IMR-90 (cell line): ENCODE measurements around the gene NDST1. TPM values are rescaled to one million over a fixed set of nuclear protein-coding genes. Genes with fewer than 3 reads are reported as not detected.

Experiments
- ATAC-seq: fragments of 200-7000 bp; cut with Tn5 transposase; 2 replicates; pipeline ENCODE4 v1.9.1; 2020; ENCODE audit warnings: low read depth, mild to moderate bottlenecking, moderate library complexity
- BruUV-seq: library from RNA; stranded (reverse); fragments of 400-500 nt; replicated peaks from 2 replicates; lab custom pipeline; 2021; lab: Mats Ljungman, UMichigan
- CTCF ChIA-PET: fragments of 300-600 bp; formaldehyde crosslinking; extraction: SDS; loops from one replicate; lab custom pipeline; 2021; ENCODE audit warnings: antibody characterized with exemption; lab: Yijun Ruan, JAX
- POLR2A ChIA-PET: fragments of 300-600 bp; sonication (Branson Sonifier 250); formaldehyde crosslinking; loops from one replicate; lab custom pipeline; 2022; ENCODE audit warnings: antibody characterized with exemption; ENCODE audit not compliant: unreplicated experiment; lab: Charles Lee
- DNase-seq: peaks from one replicate; pipeline ENCODE4 v3.0.0; 2013
- H2AFZ ChIP-seq: replicated peaks from 2 replicates; pipeline ENCODE3; 2013; ENCODE audit warnings: low read length, mild to moderate bottlenecking; ENCODE audit not compliant: poor library complexity
- H2AK5ac ChIP-seq: 2 replicates; pipeline ENCODE4 v1.6.1; 2013; ENCODE audit warnings: low read depth, low read length, inconsistent platforms
- H2AK9ac ChIP-seq: replicated peaks from 2 replicates; pipeline ENCODE3; 2013; ENCODE audit warnings: mild to moderate bottlenecking, low read depth, low read length, moderate library complexity; ENCODE audit not compliant: poor library complexity
- H2BK120ac ChIP-seq: 2 replicates; pipeline ENCODE4 v1.6.1; 2013; ENCODE audit warnings: low read depth, low read length, inconsistent platforms
- H2BK15ac ChIP-seq: 3 replicates; pipeline ENCODE4 v1.6.1; 2013; ENCODE audit warnings: low read depth, low read length, inconsistent platforms
- H2BK20ac ChIP-seq: 2 replicates; pipeline ENCODE4 v1.6.1; 2013; ENCODE audit warnings: low read depth, mild to moderate bottlenecking, inconsistent platforms, low read length, moderate library complexity
- H2BK5ac ChIP-seq: 2 replicates; pipeline ENCODE4 v1.6.1; 2013; ENCODE audit warnings: mild to moderate bottlenecking, low read depth, low read length, inconsistent platforms; ENCODE audit not compliant: poor library complexity, severe bottlenecking
- H3K14ac ChIP-seq: replicated peaks from 2 replicates; pipeline ENCODE4 v1.6.1; 2013; ENCODE audit warnings: low read depth, low read length, inconsistent platforms
- H3K18ac ChIP-seq: 2 replicates; pipeline ENCODE4 v1.6.1; 2013; ENCODE audit warnings: low read depth, low read length, control low read depth
- H3K23ac ChIP-seq: 2 replicates; pipeline ENCODE4 v1.6.1; 2013; ENCODE audit warnings: low read depth, low read length, inconsistent platforms
- H3K27ac ChIP-seq: 2 replicates; pipeline ENCODE4 v1.5.1; 2013; ENCODE audit warnings: mild to moderate bottlenecking, control low read depth, low read length; ENCODE audit not compliant: insufficient read depth
- H3K27me3 ChIP-seq: 2 replicates; pipeline ENCODE4 v1.6.1; 2013; ENCODE audit warnings: low read length; ENCODE audit not compliant: control insufficient read depth, insufficient read depth
- H3K36me3 ChIP-seq: 2 replicates; pipeline ENCODE4 v1.6.1; 2013; ENCODE audit warnings: low read length, mixed read lengths; ENCODE audit not compliant: control insufficient read depth, insufficient read depth
- H3K4ac ChIP-seq: 2 replicates; pipeline ENCODE4 v1.6.1; 2013; ENCODE audit warnings: low read depth, low read length, inconsistent platforms
- H3K4me1 ChIP-seq: 2 replicates; pipeline ENCODE4 v1.6.1; 2013; ENCODE audit warnings: low read length, mixed read lengths; ENCODE audit not compliant: control insufficient read depth, insufficient read depth
- H3K4me2 ChIP-seq: 2 replicates; pipeline ENCODE4 v1.6.1; 2013; ENCODE audit warnings: low read depth, mild to moderate bottlenecking, control low read depth, low read length, moderate library complexity
- H3K4me3 ChIP-seq: 2 replicates; pipeline ENCODE4 v1.5.1; 2013; ENCODE audit warnings: low read depth, mild to moderate bottlenecking, control low read depth, low read length, moderate library complexity; ENCODE audit not compliant: insufficient read depth
- H3K56ac ChIP-seq: 2 replicates; pipeline ENCODE4 v1.6.1; 2013; ENCODE audit warnings: low read length, inconsistent platforms; ENCODE audit not compliant: insufficient read depth; ENCODE audit errors: extremely low read depth
- H3K79me1 ChIP-seq, 2 experiments: 2 replicates each; pipeline ENCODE4 v1.6.1; 2013; ENCODE audit warnings: low read length in 2 of 2, inconsistent platforms in 1 of 2, low read depth in 1 of 2
- H3K9ac ChIP-seq: 2 replicates; pipeline ENCODE4 v1.6.1; 2013; ENCODE audit warnings: low read depth, low read length, control low read depth
- H3K9me1 ChIP-seq: 2 replicates; pipeline ENCODE4 v1.6.1; 2013; ENCODE audit warnings: low read length, inconsistent platforms; ENCODE audit not compliant: insufficient read depth
- H3K9me3 ChIP-seq: 2 replicates; pipeline ENCODE4 v1.6.1; 2013; ENCODE audit warnings: low read length; ENCODE audit not compliant: control insufficient read depth, insufficient read depth
- H4K20me1 ChIP-seq: 2 replicates; pipeline ENCODE4 v1.6.1; 2013; ENCODE audit warnings: low read length, inconsistent platforms; ENCODE audit not compliant: insufficient read depth
- H4K5ac ChIP-seq: 2 replicates; pipeline ENCODE4 v1.6.1; 2013; ENCODE audit warnings: mild to moderate bottlenecking, low read depth, low read length, control low read depth
- H4K8ac ChIP-seq, 2 experiments: 2 replicates each; pipeline ENCODE4 v1.6.1; 2013; ENCODE audit warnings: low read depth in 2 of 2, low read length in 2 of 2, control low read depth in 1 of 2, inconsistent platforms in 1 of 2
- H4K91ac ChIP-seq: 2 replicates; pipeline ENCODE4 v1.6.1; 2013; ENCODE audit warnings: low read depth, low read length, inconsistent platforms; ENCODE audit not compliant: insufficient read depth
- FOS ChIP-seq: fragments of 150-350 bp; IDR thresholded peaks from 2 replicates; pipeline ENCODE4 v1.6.1; 2016; ENCODE audit warnings: low read depth, low read length
- MAZ ChIP-seq: IDR thresholded peaks from 2 replicates; pipeline ENCODE4 v1.6.1; 2012; ENCODE audit warnings: low read depth, mild to moderate bottlenecking, low read length, improper control_type of control experiment, moderate library complexity, borderline replicate concordance
- WGBS, 2 experiments: methylation state at CpG; one replicate each; pipeline versions ENCODE4 v1.1.5 to v1.1.7; 2013; ENCODE audit warnings: missing lambda C conversion rate in 2 of 2; ENCODE audit not compliant: insufficient read length in 1 of 2; ENCODE audit errors: extremely low coverage in 2 of 2; 5-methylcytosine and 5-hydroxymethylcytosine counted together
- dilution Hi-C: fragments of 300-500 bp; cut with HindIII; formaldehyde crosslinking; loops from one replicate; pipeline ENCODE4 v1.14.3; 2018; ENCODE audit warnings: low sequenced_read_pairs; ENCODE audit not compliant: unreplicated experiment
- in situ Hi-C: fragments of 300-500 bp; cut with MboI; formaldehyde crosslinking; loops from 3 replicates; pipeline ENCODE4 v1.14.3; 2019; ENCODE audit warnings: low sequenced_read_pairs, inconsistent platforms, mixed read lengths
- intact Hi-C: fragments of 100-400 bp; cut with micrococcal nuclease; formaldehyde crosslinking; loops from 2 replicates; pipeline ENCODE4 v1.10.0; 2022
- polyA plus RNA-seq, 3 experiments: library from polyadenylated mRNA; depleted of rRNA; stranded (reverse); fragments of >200 nt; gene quantifications; 2 replicates each; pipeline ENCODE4 v1.2.3, GENCODE V29; 2012; ENCODE audit warnings: low replicate concordance in 1 of 3
- total RNA-seq: library from RNA; depleted of rRNA; stranded (reverse); fragments of >200 nt; gene quantifications from 2 replicates; pipeline ENCODE4 v1.2.3, GENCODE V29; 2012

Gene NDST1
- total and polyA plus RNA-seq, 2 of the 4 experiments (the other 2 are of a cell fraction) = 30.5 to 80.4 TPM

GRCh38 chr5:150596826-150597225 lies 88.9 kb downstream of the NDST1 start:
- BruUV-seq = no TSS peak
- DNase-seq = no peak
- Histone ChIP-seq H2BK15ac (no peak overlapping the region), H3K79me1 (no peaks in the 10 kb centered on the region), H3K27me3 (no peaks in the 10 kb centered on the region), H2AK5ac (no peak overlapping the region), H2AK9ac (no peak overlapping the region), H3K27ac (no peak overlapping the region), H3K9ac (no peak overlapping the region), H4K8ac (no peak overlapping the region), H3K36me3 (no peaks in the 10 kb centered on the region), H3K4me3 (no peak overlapping the region), H3K18ac (no peak overlapping the region), H4K5ac (no peak overlapping the region), H3K4ac (no peak overlapping the region), H3K4me1 (peaks cover 7% of the 10 kb centered on the region), H2BK120ac (no peak overlapping the region), H4K20me1 (no peaks in the 10 kb centered on the region), H2AFZ (no peak overlapping the region), H3K56ac (no peak overlapping the region), H3K9me3 (no peaks in the 10 kb centered on the region), H3K23ac (no peak overlapping the region), H2BK5ac (no peak overlapping the region), H3K9me1 (no peaks in the 10 kb centered on the region), H3K14ac (no peak overlapping the region), H3K4me2 (no peak overlapping the region), H4K91ac (no peak overlapping the region), H2BK20ac (no peak overlapping the region)
- intact Hi-C loops (no loop called here), in situ Hi-C loops (no loop called here), dilution Hi-C loops (no loop called here)
- no peak for ATAC-seq
- POLR2A ChIA-PET = no interaction called here
- TF ChIP-seq MAZ (no peak), FOS (no peak)
- CTCF ChIA-PET = no interaction called here
- WGBS, 2 experiments = no CpG with 5 or more reads among the region's 3 CpGs
